ENCODE results near the gene CELF6.

CELF6 gene

DNA sequence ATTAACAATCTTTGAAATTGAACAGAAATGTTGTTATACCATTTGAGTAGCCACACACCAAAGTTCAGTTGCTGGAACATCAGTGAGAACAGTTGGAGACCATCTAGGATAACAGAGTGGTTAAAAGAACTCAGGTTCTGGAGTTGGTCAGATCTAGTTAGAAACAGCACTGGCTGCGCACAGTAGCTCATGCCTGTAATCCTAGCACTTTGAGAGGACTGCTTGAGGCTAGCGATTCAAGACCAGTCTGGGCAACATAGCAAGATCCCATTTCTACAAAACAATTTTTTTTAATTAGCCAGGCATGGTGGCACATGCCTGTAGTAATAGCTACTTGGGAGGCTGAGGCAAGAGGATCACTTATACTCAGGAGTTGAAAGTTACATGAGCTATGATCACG lies 81.4 kb downstream of the CELF6 start:
- no peak for TF ChIP-seq FOXP2 (optimal IDR thresholded peaks at IDR 0.05; ENCODE audit: borderline replicate concordance, extremely low read depth, extremely low read length, insufficient read depth)
- TF ChIP-seq SIN3A (IDR thresholded peaks at IDR 0.05; ENCODE audit: borderline replicate concordance, insufficient read depth, low read length), result no peak

DNA sequence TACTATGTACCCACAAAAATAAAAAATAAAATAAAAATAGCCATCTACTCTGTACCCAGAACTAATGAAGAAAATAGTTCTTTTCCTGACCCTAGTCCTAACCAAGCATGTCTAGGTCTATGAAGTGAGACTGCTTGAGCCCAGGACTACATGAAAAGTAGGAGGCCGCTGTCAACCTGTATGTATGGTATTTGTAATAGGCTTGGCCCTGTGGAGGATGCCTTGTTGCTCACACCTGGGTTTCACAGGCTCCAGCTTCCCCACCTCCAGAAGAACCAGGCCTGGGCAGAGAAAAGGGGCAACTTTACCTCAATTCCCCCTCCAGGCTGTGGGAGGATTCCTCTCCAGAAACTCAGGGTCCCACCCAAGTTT lies 82.1 kb downstream of the CELF6 start:
- TF ChIP-seq POLR2AphosphoS5 (IDR thresholded peaks at IDR 0.05; ENCODE audit: low read depth, low read length), result no peak
- TF ChIP-seq, protein P1, sequence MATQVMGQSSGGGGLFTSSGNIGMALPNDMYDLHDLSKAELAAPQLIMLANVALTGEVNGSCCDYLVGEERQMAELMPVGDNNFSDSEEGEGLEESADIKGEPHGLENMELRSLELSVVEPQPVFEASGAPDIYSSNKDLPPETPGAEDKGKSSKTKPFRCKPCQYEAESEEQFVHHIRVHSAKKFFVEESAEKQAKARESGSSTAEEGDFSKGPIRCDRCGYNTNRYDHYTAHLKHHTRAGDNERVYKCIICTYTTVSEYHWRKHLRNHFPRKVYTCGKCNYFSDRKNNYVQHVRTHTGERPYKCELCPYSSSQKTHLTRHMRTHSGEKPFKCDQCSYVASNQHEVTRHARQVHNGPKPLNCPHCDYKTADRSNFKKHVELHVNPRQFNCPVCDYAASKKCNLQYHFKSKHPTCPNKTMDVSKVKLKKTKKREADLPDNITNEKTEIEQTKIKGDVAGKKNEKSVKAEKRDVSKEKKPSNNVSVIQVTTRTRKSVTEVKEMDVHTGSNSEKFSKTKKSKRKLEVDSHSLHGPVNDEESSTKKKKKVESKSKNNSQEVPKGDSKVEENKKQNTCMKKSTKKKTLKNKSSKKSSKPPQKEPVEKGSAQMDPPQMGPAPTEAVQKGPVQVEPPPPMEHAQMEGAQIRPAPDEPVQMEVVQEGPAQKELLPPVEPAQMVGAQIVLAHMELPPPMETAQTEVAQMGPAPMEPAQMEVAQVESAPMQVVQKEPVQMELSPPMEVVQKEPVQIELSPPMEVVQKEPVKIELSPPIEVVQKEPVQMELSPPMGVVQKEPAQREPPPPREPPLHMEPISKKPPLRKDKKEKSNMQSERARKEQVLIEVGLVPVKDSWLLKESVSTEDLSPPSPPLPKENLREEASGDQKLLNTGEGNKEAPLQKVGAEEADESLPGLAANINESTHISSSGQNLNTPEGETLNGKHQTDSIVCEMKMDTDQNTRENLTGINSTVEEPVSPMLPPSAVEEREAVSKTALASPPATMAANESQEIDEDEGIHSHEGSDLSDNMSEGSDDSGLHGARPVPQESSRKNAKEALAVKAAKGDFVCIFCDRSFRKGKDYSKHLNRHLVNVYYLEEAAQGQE (IDR thresholded peaks at IDR 0.05; ENCODE audit: insufficient read depth in 1 of 2, low read depth in 2 of 2, low read length in 2 of 2), result no peak
- TF ChIP-seq TAF1 (IDR thresholded peaks at IDR 0.05; ENCODE audit: borderline replicate concordance, insufficient read depth, low read length), result no peak
- TF ChIP-seq FOXP2 (optimal IDR thresholded peaks at IDR 0.05; ENCODE audit: borderline replicate concordance, extremely low read depth, extremely low read length, insufficient read depth), result no peak
- TF ChIP-seq SIN3A (IDR thresholded peaks at IDR 0.05; ENCODE audit: borderline replicate concordance, insufficient read depth, low read length), result no peak

DNA sequence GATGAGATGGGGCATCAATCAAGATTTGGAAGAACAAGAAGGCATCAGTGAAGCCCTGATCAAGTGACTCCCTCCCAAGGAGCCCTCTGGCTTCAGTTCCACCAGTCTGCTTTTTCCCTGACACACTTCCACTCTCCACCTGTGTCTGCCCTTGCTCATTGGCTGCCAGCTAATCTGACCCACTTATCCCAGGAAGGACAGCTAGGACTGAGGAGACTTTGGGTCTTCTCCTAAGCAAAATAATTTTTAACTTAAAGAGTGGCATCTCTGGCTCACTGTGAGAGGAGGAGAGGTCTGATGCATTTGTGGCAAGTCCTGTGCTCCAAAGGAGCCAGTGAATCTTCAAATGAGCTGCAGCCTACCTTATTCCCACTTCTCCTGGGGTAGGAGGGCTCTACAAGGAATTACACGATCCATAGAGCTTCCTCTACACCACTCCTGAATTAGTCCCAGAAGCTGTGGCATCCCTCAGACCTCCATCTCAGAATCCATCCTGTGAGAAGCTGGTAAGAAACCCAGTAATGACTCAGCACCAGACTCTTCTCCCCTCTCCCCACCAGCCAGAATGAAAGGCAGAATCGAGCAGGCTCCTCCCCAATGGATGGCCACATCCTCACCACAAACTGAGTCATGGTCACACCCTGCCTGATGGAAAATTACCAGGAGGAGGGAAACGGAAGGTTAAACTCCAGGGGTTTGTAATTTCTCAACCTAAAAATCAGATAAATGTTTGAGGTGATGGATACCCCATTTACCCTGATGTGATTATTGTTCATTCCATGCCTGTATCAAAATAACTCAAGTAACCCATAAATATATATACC lies 82.7 kb downstream of the CELF6 start:
- TF ChIP-seq FOXP2 (optimal IDR thresholded peaks at IDR 0.05; ENCODE audit: borderline replicate concordance, extremely low read depth, extremely low read length, insufficient read depth) (no peak), POLR2AphosphoS5 (IDR thresholded peaks at IDR 0.05; ENCODE audit: low read depth, low read length) (peak; percentile 46; the same call in 1 of the 2 replicates), SIN3A (IDR thresholded peaks at IDR 0.05; ENCODE audit: borderline replicate concordance, insufficient read depth, low read length) (peak; percentile 68; the same call in 1 of the 2 replicates), TAF1 (IDR thresholded peaks at IDR 0.05; ENCODE audit: borderline replicate concordance, insufficient read depth, low read length) (peak; percentile 92; the same call in 1 of the 2 replicates)
- TF ChIP-seq, protein P1 (IDR thresholded peaks at IDR 0.05; ENCODE audit: insufficient read depth in 1 of 2, low read depth in 2 of 2, low read length in 2 of 2), result no peak

DNA sequence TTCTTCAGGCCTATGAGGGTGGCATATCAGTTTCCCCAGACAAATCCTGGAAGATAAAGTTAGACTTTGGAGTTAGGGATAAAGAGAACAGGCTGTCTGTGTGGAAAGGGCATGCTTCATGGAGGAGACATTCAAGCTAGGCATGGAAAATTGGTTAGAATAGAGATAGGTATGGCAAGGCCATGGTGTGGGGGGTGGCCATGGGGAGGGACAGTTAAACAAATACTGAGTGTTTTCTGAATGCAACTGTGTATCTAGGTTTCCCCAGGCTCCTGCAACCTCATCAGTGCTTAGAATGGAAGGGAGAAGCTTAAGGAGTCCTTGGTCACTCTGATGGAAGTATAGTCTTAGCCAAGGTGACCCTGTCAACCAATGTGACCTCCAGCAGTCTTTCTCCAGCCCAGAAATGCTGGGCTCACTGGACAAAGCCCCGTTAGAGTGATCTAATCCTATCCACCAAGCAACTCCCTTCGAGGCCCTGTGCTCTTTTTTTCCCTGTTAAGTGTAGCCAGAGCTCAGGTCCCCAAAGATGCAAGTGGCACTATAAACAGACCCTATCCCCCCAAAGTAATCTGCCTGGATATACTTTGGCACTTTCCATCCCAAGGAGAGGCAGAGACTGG lies 83.5 kb downstream of the CELF6 start:
- TF ChIP-seq TAF1 (IDR thresholded peaks at IDR 0.05; ENCODE audit: borderline replicate concordance, insufficient read depth, low read length) (no peak), SIN3A (IDR thresholded peaks at IDR 0.05; ENCODE audit: borderline replicate concordance, insufficient read depth, low read length) (no peak), FOXP2 (optimal IDR thresholded peaks at IDR 0.05; ENCODE audit: borderline replicate concordance, extremely low read depth, extremely low read length, insufficient read depth) (no peak), POLR2AphosphoS5 (IDR thresholded peaks at IDR 0.05; ENCODE audit: low read depth, low read length) (no peak)

DNA sequence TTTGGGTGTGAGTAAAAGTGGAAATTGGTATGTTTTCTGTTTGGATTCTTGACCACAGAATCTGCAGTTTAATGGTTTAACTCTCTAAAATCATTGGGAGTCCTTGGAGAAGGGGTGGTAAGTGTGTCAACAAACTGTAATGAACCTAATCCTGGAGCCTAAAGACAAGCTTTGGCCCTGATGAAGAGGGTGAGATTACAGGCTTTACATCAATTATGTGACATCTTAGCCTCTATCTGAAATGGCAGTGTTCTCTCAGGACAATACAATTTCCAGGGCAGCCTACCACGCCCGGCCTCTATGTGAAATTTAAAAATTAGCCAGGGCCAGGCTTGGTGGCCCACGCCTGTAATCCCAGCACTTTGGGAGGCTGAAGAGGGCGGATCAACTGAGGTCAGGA lies 84.7 kb downstream of the CELF6 start:
- TF ChIP-seq FOXP2 (optimal IDR thresholded peaks at IDR 0.05; ENCODE audit: borderline replicate concordance, extremely low read depth, extremely low read length, insufficient read depth) (no peak), TAF1 (IDR thresholded peaks at IDR 0.05; ENCODE audit: borderline replicate concordance, insufficient read depth, low read length) (no peak), SIN3A (IDR thresholded peaks at IDR 0.05; ENCODE audit: borderline replicate concordance, insufficient read depth, low read length) (no peak), POLR2AphosphoS5 (IDR thresholded peaks at IDR 0.05; ENCODE audit: low read depth, low read length) (no peak)
- TF ChIP-seq, protein P1 (IDR thresholded peaks at IDR 0.05; ENCODE audit: insufficient read depth in 1 of 2, low read depth in 2 of 2, low read length in 2 of 2), result no peak
